ENCODE data around the gene NUMB.

The NUMB gene

GRCh38 chr14:73463411-73463810 lies 5.1 kb upstream of the NUMB start:
- TF ChIP-seq CTCF (conservative IDR thresholded peaks at IDR 0.05) = no peak
- H3K27ac ChIP-seq = peak overlapping the region; percentile 90

GRCh38 chr14:73462815-73463214 lies 4.5 kb upstream of the NUMB start:
- no peak for TF ChIP-seq CTCF (conservative IDR thresholded peaks at IDR 0.05)
- H3K27ac ChIP-seq = peak overlapping the region; percentile 90

- H3K27ac ChIP-seq = peak overlapping the region; percentile 90
- no peak for TF ChIP-seq CTCF (conservative IDR thresholded peaks at IDR 0.05)
Measured at GRCh38 chr14:73462048-73462715, 3.8 kb upstream of the NUMB start.

- TF ChIP-seq CTCF (conservative IDR thresholded peaks at IDR 0.05) = no peak
- peak overlapping the region; percentile 90 for H3K27ac ChIP-seq
Measured at GRCh38 chr14:73461478-73462047, 3.2 kb upstream of the NUMB start.

- peak overlapping the region; percentile 90 for H3K27ac ChIP-seq
- no peak for TF ChIP-seq CTCF (conservative IDR thresholded peaks at IDR 0.05)
Measured at GRCh38 chr14:73460691-73461127, 2.4 kb upstream of the NUMB start.

- peak overlapping the region; percentile 90; the same call in 1 of the 2 replicates for H3K27ac ChIP-seq
- no peak for TF ChIP-seq CTCF (conservative IDR thresholded peaks at IDR 0.05)
Measured at GRCh38 chr14:73459959-73460358, 1.6 kb upstream of the NUMB start.

- peak overlapping the region; percentile 91 for H3K27ac ChIP-seq
- no peak for TF ChIP-seq CTCF (conservative IDR thresholded peaks at IDR 0.05)
Measured at GRCh38 chr14:73457924-73458182, 493 bp downstream of the NUMB start.
